Hepatocyte (in vitro differentiated cells): ENCODE measurements around the gene LBHD2. TPM values are rescaled to one million over a fixed set of nuclear protein-coding genes. Genes with fewer than 3 reads are reported as not detected.

Experiments used
- DNase-seq: peaks from one replicate; pipeline ENCODE4 v3.0.0-alpha.2; 2016; ENCODE audit warnings: low spot score
- H2AFZ ChIP-seq: fragments of 200-600 bp; sonication (generic); 2 replicates; pipeline ENCODE4 v1.6.0; 2016; ENCODE audit warnings: antibody characterized with exemption, mild to moderate bottlenecking
- H3K27ac ChIP-seq: fragments of 200-600 bp; sonication (generic); 2 replicates; pipeline ENCODE4 v1.5.1; 2016; ENCODE audit warnings: mild to moderate bottlenecking
- H3K27me3 ChIP-seq: fragments of 200-600 bp; sonication (generic); 2 replicates; pipeline ENCODE4 v1.6.1; 2016
- H3K36me3 ChIP-seq: fragments of 200-600 bp; sonication (generic); replicated peaks from 2 replicates; pipeline ENCODE4 v1.5.1; 2016; ENCODE audit warnings: low read depth; ENCODE audit not compliant: insufficient read depth
- H3K4me1 ChIP-seq: fragments of 200-600 bp; sonication (generic); 2 replicates; pipeline ENCODE4 v1.5.1; 2016; ENCODE audit warnings: mild to moderate bottlenecking, moderate library complexity; ENCODE audit not compliant: insufficient read depth
- H3K4me2 ChIP-seq: fragments of 200-600 bp; sonication (generic); 2 replicates; pipeline ENCODE4 v1.6.0; 2016
- H3K4me3 ChIP-seq: fragments of 200-600 bp; sonication (generic); 2 replicates; pipeline ENCODE4 v1.5.1; 2016; ENCODE audit warnings: mild to moderate bottlenecking
- H3K79me2 ChIP-seq: fragments of 200-600 bp; sonication (generic); 2 replicates; pipeline ENCODE4 v1.6.0; 2017; ENCODE audit warnings: mild to moderate bottlenecking
- H3K9me2 ChIP-seq: fragments of 200-600 bp; sonication (generic); replicated peaks from 2 replicates; pipeline ENCODE4 v1.6.0; 2017; ENCODE audit warnings: mild to moderate bottlenecking; ENCODE audit not compliant: insufficient read depth
- H3K9me3 ChIP-seq: fragments of 200-600 bp; sonication (generic); 2 replicates; pipeline ENCODE4 v1.5.1; 2016; ENCODE audit warnings: low read depth, mild to moderate bottlenecking
- H4K20me1 ChIP-seq: fragments of 200-600 bp; sonication (generic); 2 replicates; pipeline ENCODE4 v1.6.0; 2016; ENCODE audit warnings: mild to moderate bottlenecking; ENCODE audit not compliant: insufficient read depth, poor library complexity, severe bottlenecking
- CTCF ChIP-seq: fragments of 200-600 bp; sonication (generic); IDR thresholded peaks from 2 replicates; pipeline ENCODE4 v1.5.1; 2016; ENCODE audit warnings: antibody characterized with exemption, mild to moderate bottlenecking; ENCODE audit not compliant: poor library complexity
- EZH2 ChIP-seq: fragments of 200-600 bp; sonication (generic); IDR thresholded peaks from 2 replicates; pipeline ENCODE4 v1.6.1; 2016; ENCODE audit warnings: antibody characterized with exemption, mild to moderate bottlenecking, borderline replicate concordance
- EZH2phosphoT487 ChIP-seq: fragments of 200-600 bp; sonication (generic); IDR thresholded peaks from one replicate; pipeline ENCODE4 v1.6.1; 2018; ENCODE audit warnings: antibody characterized with exemption, mild to moderate bottlenecking, low read depth, moderate library complexity; ENCODE audit not compliant: unreplicated experiment, severe bottlenecking
- WGBS: methylation state at CpG from one replicate; pipeline ENCODE4 v1.1.6; 2016; ENCODE audit warnings: low lambda C conversion rate; ENCODE audit errors: missing lambda C conversion rate; 5-methylcytosine and 5-hydroxymethylcytosine counted together
- polyA plus RNA-seq: library from polyadenylated mRNA; unstranded; fragments of >200 nt; fragmentation: Nextera tagmentation; extraction: Ambion mirVana; gene quantifications from 2 replicates; pipeline ENCODE4 v1.2.1, GENCODE V29; 2016
- total RNA-seq: library from RNA; depleted of rRNA; stranded (reverse); fragments of >200 nt; gene quantifications from 2 replicates; pipeline ENCODE4 v1.2.3, GENCODE V29; 2014

LBHD2 gene
- total and polyA plus RNA-seq, 2 experiments from 2014 or later: 0.21 TPM; not detected in 1

GRCh38 chr14:103107941-103108748 lies 24.1 kb downstream of the LBHD2 start:
- Histone ChIP-seq H3K9me2 (no peaks in the 10 kb centered on the region), H4K20me1 (no peaks in the 10 kb centered on the region), H3K27ac (no peak overlapping the region), H3K36me3 (no peaks in the 10 kb centered on the region), H3K4me1 (peaks cover 24% of the 10 kb centered on the region), H3K9me3 (no peaks in the 10 kb centered on the region), H3K79me2 (no peaks in the 10 kb centered on the region), H3K4me3 (no peak overlapping the region), H3K27me3 (no peaks in the 10 kb centered on the region), H3K4me2 (no peak overlapping the region), H2AFZ (no peak overlapping the region)
- DNase-seq: no peak
- WGBS: 86% methylated on average over 27 of the region's 28 CpGs
- TF ChIP-seq EZH2phosphoT487 (no peak), EZH2 (no peak), CTCF (no peak)

GRCh38 chr14:103108749-103109207 lies 24.8 kb downstream of the LBHD2 start:
- TF ChIP-seq EZH2phosphoT487: no peak
- no peak for TF ChIP-seq CTCF
- TF ChIP-seq EZH2: no peak
- 45% methylated on average over 4 of the region's 9 CpGs for WGBS
- no peak for DNase-seq

GRCh38 chr14:103109535-103110441 lies 25.8 kb downstream of the LBHD2 start:
- no peak overlapping the region for H2AFZ ChIP-seq
- peak overlapping the region; percentile 60 for H3K4me2 ChIP-seq
- H3K9me2 ChIP-seq: no peaks in the 10 kb centered on the region
- no peak for TF ChIP-seq EZH2phosphoT487
- no peak for TF ChIP-seq CTCF
- TF ChIP-seq EZH2: no peak
- 32% methylated on average over 27 of the region's 32 CpGs for WGBS
- H3K36me3 ChIP-seq: no peaks in the 10 kb centered on the region
- no peak for DNase-seq
- H4K20me1 ChIP-seq: no peaks in the 10 kb centered on the region
- peaks cover 20% of the 10 kb centered on the region for H3K4me1 ChIP-seq
- H3K9me3 ChIP-seq: no peaks in the 10 kb centered on the region
- no peaks in the 10 kb centered on the region for H3K27me3 ChIP-seq
- no peaks in the 10 kb centered on the region for H3K79me2 ChIP-seq
- no peak overlapping the region for H3K27ac ChIP-seq
- H3K4me3 ChIP-seq: no peak overlapping the region

More at GRCh38 chr14:103108749-103109207, 24.8 kb downstream of the LBHD2 start:
- Histone ChIP-seq H3K9me2 (no peaks in the 10 kb centered on the region), H3K4me3 (no peak overlapping the region), H3K4me2 (no peak overlapping the region), H2AFZ (no peak overlapping the region), H3K9me3 (no peaks in the 10 kb centered on the region), H3K36me3 (no peaks in the 10 kb centered on the region), H3K4me1 (peaks cover 24% of the 10 kb centered on the region), H3K27me3 (no peaks in the 10 kb centered on the region), H3K79me2 (no peaks in the 10 kb centered on the region), H4K20me1 (no peaks in the 10 kb centered on the region), H3K27ac (no peak overlapping the region)
